Activated CD8-positive, alpha-beta T cell treated with anti-CD3 and anti-CD28 coated beads for 36 hours (primary cell): ENCODE data around the gene LHX3. TPM values are rescaled to one million over a fixed set of nuclear protein-coding genes. Genes with fewer than 3 reads are reported as not detected.
A peak's percentile ranks its signal among the peaks of the same experiment; 100 is the strongest.

ENCODE experiments used
- ATAC-seq: fragments of 200-7000 bp; cut with Tn5 transposase; one replicate; pipeline ENCODE4 v1.10.0; 2021; ENCODE audit warnings: mild to moderate bottlenecking, moderate library complexity
- CTCF ChIA-PET: fragments of 350-600 bp; sonication (Branson Sonifier 250); formaldehyde crosslinking; loops from one replicate; lab custom pipeline; 2021; ENCODE audit warnings: antibody characterized with exemption; lab: Charles Lee
- POLR2A ChIA-PET: fragments of 350-600 bp; sonication (Branson Sonifier 250); formaldehyde crosslinking; loops from one replicate; lab custom pipeline; 2021; ENCODE audit warnings: antibody characterized with exemption; lab: Charles Lee
- DNase-seq: peaks from one replicate; pipeline ENCODE4 v3.0.0-alpha.2; 2020
- H3K27ac Mint-ChIP-seq: one replicate; pipeline ENCODE4 v1.8.0; 2021; ENCODE audit warnings: mild to moderate bottlenecking, mixed read lengths
- H3K27me3 Mint-ChIP-seq: one replicate; pipeline ENCODE4 v1.8.0; 2021; ENCODE audit warnings: mixed read lengths
- H3K36me3 Mint-ChIP-seq: one replicate; pipeline ENCODE4 v1.8.0; 2021; ENCODE audit warnings: low read depth, mixed read lengths
- H3K4me1 Mint-ChIP-seq: one replicate; pipeline ENCODE4 v1.8.0; 2021; ENCODE audit warnings: low read depth, mixed read lengths
- H3K4me3 Mint-ChIP-seq: one replicate; pipeline ENCODE4 v1.8.0; 2021; ENCODE audit warnings: mild to moderate bottlenecking, moderate library complexity, mixed read lengths
- H3K9me3 Mint-ChIP-seq: one replicate; pipeline ENCODE4 v1.8.0; 2021; ENCODE audit warnings: mixed read lengths
- intact Hi-C: fragments of 100-400 bp; cut with micrococcal nuclease; formaldehyde crosslinking; loops from one replicate; pipeline ENCODE4 v1.10.0; 2022
- total RNA-seq, 2 experiments: library from RNA; stranded (reverse); gene quantifications; one replicate each; pipeline ENCODE4 v1.2.3, GENCODE V29; 2021
- TF ChIP-seq, protein P1 (sequence below): fragments of 200-600 bp; IDR thresholded peaks from one replicate; pipeline ENCODE4 v1.8.0; 2022; ENCODE audit warnings: antibody characterized with exemption, mild to moderate bottlenecking

Gene LHX3
- total RNA-seq, 2 experiments from 2014 or later, result not detected

DNA sequence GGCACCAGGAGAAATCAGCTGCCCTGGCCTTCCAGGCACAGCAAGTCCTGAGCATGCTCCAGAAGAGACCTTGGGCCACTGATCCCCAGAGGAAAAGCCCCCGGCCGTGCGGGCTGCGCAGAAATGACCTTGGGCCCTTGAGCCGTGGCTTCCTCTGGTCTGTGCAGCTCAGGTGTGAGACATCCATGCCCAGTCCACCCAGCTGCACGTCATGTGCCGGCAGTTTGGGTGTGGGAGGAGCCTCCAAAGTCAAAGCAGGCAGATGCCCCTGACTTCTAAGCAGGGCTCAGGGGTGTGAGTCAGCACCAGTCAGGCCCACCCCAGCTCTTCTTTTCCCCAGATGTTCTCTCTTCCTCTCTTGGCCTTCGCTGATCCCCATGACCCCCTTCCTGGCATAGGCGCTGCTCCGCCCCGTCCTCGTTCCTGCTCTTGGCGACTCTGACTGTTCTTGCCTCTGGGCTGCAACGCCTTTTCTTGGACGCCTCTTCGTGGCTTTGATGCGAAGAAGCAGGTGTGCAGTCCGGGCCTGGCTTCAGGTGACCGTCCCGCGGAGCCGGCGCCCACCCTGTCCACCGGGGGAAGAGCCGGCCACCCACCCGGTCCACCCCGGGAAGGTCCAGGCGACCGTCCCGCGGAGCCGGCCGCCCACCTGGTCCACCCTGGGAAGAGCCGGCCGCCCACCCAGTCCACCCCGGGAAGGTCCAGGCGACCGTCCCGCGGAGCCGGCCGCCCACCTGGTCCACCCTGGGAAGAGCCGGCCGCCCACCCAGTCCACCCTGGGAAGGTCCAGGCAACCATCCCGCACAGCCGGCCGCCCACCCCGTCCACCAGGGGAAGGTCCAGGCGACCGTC lies 46.6 kb upstream of the LHX3 start:
- intact Hi-C loops, result no loop called here
- Mint-ChIP-seq H3K27me3 (no peaks in the 10 kb centered on the region), H3K9me3 (no peaks in the 10 kb centered on the region), H3K4me3 (no peak overlapping the region), H3K36me3 (no peaks in the 10 kb centered on the region), H3K27ac (no peak overlapping the region), H3K4me1 (no peaks in the 10 kb centered on the region)
- TF ChIP-seq, protein P1, sequence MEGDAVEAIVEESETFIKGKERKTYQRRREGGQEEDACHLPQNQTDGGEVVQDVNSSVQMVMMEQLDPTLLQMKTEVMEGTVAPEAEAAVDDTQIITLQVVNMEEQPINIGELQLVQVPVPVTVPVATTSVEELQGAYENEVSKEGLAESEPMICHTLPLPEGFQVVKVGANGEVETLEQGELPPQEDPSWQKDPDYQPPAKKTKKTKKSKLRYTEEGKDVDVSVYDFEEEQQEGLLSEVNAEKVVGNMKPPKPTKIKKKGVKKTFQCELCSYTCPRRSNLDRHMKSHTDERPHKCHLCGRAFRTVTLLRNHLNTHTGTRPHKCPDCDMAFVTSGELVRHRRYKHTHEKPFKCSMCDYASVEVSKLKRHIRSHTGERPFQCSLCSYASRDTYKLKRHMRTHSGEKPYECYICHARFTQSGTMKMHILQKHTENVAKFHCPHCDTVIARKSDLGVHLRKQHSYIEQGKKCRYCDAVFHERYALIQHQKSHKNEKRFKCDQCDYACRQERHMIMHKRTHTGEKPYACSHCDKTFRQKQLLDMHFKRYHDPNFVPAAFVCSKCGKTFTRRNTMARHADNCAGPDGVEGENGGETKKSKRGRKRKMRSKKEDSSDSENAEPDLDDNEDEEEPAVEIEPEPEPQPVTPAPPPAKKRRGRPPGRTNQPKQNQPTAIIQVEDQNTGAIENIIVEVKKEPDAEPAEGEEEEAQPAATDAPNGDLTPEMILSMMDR, result no peak
- CTCF ChIA-PET, result no interaction called here
- POLR2A ChIA-PET, result no interaction called here
- ATAC-seq, result peak; percentile 31
- DNase-seq, result no peak

DNA sequence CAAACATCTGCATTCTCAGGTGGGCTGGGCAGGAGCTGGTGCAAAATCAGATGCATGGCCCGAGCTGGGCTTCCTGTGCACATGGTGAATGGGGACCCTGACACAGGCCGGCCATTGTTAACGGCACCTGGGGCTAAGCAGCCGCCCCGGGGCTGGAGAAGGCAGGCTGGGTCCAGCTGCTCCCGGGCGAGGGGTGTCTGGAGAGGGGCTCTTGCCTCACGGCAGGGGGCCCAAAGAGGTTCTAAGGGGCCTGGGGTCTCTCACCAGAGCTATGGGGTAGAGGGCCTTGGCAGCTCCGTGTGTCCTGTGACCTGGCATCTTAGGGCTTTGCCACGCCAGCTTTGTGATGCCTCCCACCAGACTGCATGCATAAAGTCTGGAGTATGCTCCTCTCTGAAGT lies 45.7 kb upstream of the LHX3 start:
- ChIA-PET POLR2A (no interaction called here), CTCF (no interaction called here)
- Mint-ChIP-seq H3K4me3 (no peak overlapping the region), H3K27ac (no peak overlapping the region), H3K27me3 (no peaks in the 10 kb centered on the region), H3K4me1 (peaks cover 5% of the 10 kb centered on the region), H3K9me3 (no peaks in the 10 kb centered on the region), H3K36me3 (no peaks in the 10 kb centered on the region)
- DNase-seq (no peak), ATAC-seq (no peak)
- TF ChIP-seq, protein P1, result no peak
- intact Hi-C loops, result no loop called here

DNA sequence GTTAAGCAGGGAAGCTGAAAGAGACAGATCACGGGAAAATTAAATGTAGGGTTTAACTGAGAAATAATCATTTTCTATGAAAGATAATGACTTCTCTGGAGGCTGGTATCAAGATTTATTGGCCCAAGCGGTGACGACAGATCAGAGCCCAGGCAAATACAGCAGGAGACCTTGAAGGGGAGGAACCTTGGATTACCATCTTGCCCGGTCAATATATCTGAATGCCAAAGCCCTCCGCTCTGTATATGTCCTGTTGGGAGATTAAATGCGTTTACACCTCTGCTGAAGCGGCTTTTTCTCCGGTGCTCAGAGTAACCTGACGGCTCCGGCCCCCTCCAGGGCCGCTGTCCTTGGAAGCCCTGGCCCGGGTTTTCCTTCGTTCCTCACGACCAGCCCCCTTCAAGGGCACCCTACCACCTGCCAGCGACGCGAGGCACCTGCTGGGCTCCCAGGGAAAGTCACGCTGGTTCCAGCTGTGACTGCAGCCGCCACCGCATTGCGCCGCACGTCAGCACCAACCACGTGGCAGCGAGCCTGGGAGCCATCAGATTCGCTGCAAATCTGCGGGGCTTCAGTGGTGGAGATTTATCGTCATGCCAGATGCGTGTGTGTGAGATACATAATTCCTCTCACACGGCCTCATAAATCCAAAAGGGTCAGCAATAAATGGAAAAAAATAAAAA lies 45.1 kb upstream of the LHX3 start:
- CTCF ChIA-PET, result no interaction called here
- intact Hi-C loops, result no loop called here

DNA sequence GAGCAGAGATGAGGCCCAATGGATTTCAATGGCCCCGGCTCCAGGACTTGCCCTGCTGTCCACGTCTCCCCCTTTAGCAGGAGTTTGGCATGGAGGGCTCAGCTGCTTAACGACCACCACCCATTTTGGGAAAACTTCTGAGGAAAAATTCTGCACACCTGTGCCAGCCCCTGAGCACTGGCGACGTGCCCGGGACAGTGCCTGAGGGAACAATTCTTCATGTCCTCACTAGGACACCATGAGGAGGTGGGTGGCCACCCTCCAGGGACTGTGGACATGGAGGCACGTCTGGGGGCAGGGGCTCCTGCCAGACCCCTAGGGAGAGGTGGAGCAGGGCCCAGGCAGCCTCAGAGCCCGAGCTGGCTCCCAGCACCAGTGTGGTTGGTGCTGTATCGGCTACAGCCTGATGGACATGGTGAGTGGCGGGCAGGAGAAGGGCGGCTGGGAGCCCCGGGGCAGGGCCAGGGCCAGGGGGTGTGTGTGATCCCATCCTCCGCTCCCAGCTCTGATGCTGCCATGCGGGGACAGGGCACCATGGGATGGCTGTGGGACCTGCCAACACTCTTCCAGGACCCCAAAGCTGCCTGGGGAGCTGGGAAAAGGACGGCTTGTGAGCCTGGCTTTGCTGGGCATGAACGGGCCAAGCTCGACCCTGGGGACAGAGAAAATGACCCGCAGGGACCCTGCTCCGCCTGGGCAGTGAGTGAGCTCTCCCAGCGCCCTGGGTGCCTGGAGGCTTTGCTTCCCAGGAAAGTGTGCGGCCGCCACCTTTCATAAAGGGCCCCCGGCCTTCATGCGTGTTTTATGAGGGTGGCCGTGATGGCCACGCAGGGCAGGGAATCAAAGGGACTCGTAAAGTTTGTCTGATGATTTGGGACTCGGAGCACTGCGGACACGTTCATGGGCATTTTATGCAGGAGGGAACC lies 44.3 kb upstream of the LHX3 start:
- no peaks in the 10 kb centered on the region for H3K27me3 Mint-ChIP-seq
- peaks cover 8% of the 10 kb centered on the region for H3K4me1 Mint-ChIP-seq
- POLR2A ChIA-PET, result interaction anchor here (1.5 kb wide), 1 partner anchor 19 kb away, joined by 5 read pairs; no protein-coding TSS in a partner anchor
- H3K4me3 Mint-ChIP-seq, result no peak overlapping the region
- DNase-seq (no peak), ATAC-seq (no peak)
- intact Hi-C loops, result no loop called here
- no peaks in the 10 kb centered on the region for H3K9me3 Mint-ChIP-seq
- TF ChIP-seq, protein P1, result no peak
- CTCF ChIA-PET, result no interaction called here
- no peak overlapping the region for H3K27ac Mint-ChIP-seq
- H3K36me3 Mint-ChIP-seq, result no peaks in the 10 kb centered on the region

More for the DNA sequence above, 45.1 kb upstream of the LHX3 start:
- POLR2A ChIA-PET, result interaction anchor here (1.5 kb wide), 1 partner anchor 18 kb away, joined by 5 read pairs; no protein-coding TSS in a partner anchor
- Mint-ChIP-seq H3K27ac (no peak overlapping the region), H3K27me3 (no peaks in the 10 kb centered on the region), H3K9me3 (no peaks in the 10 kb centered on the region), H3K4me3 (no peak overlapping the region), H3K36me3 (no peaks in the 10 kb centered on the region), H3K4me1 (peaks cover 5% of the 10 kb centered on the region)
- ATAC-seq (no peak), DNase-seq (no peak)
- TF ChIP-seq, protein P1, result no peak
